Esophagus squamous epithelium (tissue), 5 donors: ENCODE measurements around the gene TBR1. TPM values are rescaled to one million over a fixed set of nuclear protein-coding genes. Genes with fewer than 3 reads are reported as not detected.

Experiments used
- DNase-seq: peaks from one replicate; lab custom pipeline; 2025; lab: John Stamatoyannopoulos, UW
- H3K27ac ChIP-seq, 4 donors: fragments of 200-600 bp; sonication (generic); one replicate each; pipeline ENCODE4 v1.5.1; 2016 to 2019; ENCODE audit warnings: mild to moderate bottlenecking in 1 of 4
- H3K27me3 ChIP-seq, 4 donors: fragments of 200-600 bp; sonication (generic); 1 replicate in 3 of 4; 2 replicates in 1 of 4; pipeline versions ENCODE4 v1.5.1 to v1.6.0; 2017 to 2021; ENCODE audit warnings: antibody characterized with exemption in 1 of 4
- H3K36me3 ChIP-seq, 3 donors: fragments of 200-600 bp; sonication (generic); one replicate each; pipeline ENCODE4 v1.5.1; 2016 to 2019
- H3K4me1 ChIP-seq, 3 donors: fragments of 200-600 bp; sonication (generic); one replicate each; pipeline ENCODE4 v1.5.1; 2017 to 2019
- H3K4me3 ChIP-seq, 4 donors: fragments of 200-600 bp; sonication (generic); 1 replicate in 3 of 4; 2 replicates in 1 of 4; pipeline ENCODE4 v1.5.1; 2016 to 2019; ENCODE audit warnings: mild to moderate bottlenecking in 2 of 4, moderate library complexity in 1 of 4
- H3K9me3 ChIP-seq, 3 donors: fragments of 200-600 bp; sonication (generic); one replicate each; pipeline ENCODE4 v1.5.1; 2016 to 2019
- POLR2A ChIP-seq, 4 donors: fragments of 450-650 bp; IDR thresholded peaks; one replicate each; pipeline ENCODE4 v1.6.1; 2017; ENCODE audit warnings: antibody characterized with exemption in 4 of 4, mild to moderate bottlenecking in 4 of 4, moderate library complexity in 3 of 4
- WGBS, 2 donors: methylation state at CpG; one replicate each; pipeline ENCODE4 v1.1.5; 2018; 5-methylcytosine and 5-hydroxymethylcytosine counted together
- intact Hi-C: fragments of 100-400 bp; cut with DNase I; formaldehyde crosslinking; loops from one replicate; pipeline ENCODE4 v1.15.0; 2022
- total RNA-seq, 4 donors: library from RNA; depleted of rRNA; stranded (reverse); fragments of >200 nt; gene quantifications; one replicate each; pipeline ENCODE4 v1.1.0, GENCODE V29; 2016
- TF ChIP-seq, protein P1 (sequence below), 6 experiments: fragments of 450-650 bp in 4 of 6; fragments of 200-600 bp in 2 of 6; sonication (generic) in 2 of 6; IDR thresholded peaks; one replicate each; pipeline ENCODE4 v1.5.1; 2016 to 2019; ENCODE audit warnings: antibody characterized with exemption in 6 of 6, mild to moderate bottlenecking in 4 of 6, moderate library complexity in 4 of 6
- donor health status: DM: yes; HTN: yes; CAD: no.

The TBR1 gene
- total RNA-seq, 4 donors from 2014 or later = under 0.01 TPM; not detected in 3

DNA sequence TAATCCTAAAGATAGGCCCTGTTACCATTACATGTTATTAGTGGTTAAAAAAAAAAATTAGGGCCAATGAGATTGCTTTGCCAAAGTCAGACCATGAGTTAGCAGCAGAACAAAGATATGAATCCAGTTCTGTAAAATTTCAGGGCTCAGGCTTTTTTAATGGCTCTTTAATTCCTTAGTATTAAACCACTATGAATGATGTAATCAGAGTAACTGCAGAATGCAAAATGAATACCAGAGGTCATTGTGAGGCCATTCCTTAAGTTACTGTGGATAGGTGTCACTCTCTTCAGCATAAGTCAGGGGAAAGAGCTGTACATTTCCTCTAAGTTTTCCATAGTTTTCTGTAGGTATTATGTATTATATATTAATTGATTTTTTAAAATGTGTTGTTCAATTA is 42.2 kb upstream of the TBR1 start:
- no peaks in the 10 kb centered on the region for H3K4me1 ChIP-seq
- H3K9me3 ChIP-seq = no peaks in the 10 kb centered on the region
- H3K4me3 ChIP-seq = no peak overlapping the region
- intact Hi-C loops = no loop called here
- TF ChIP-seq POLR2A (IDR thresholded peaks at IDR 0.05) = no peak
- TF ChIP-seq, protein P1, sequence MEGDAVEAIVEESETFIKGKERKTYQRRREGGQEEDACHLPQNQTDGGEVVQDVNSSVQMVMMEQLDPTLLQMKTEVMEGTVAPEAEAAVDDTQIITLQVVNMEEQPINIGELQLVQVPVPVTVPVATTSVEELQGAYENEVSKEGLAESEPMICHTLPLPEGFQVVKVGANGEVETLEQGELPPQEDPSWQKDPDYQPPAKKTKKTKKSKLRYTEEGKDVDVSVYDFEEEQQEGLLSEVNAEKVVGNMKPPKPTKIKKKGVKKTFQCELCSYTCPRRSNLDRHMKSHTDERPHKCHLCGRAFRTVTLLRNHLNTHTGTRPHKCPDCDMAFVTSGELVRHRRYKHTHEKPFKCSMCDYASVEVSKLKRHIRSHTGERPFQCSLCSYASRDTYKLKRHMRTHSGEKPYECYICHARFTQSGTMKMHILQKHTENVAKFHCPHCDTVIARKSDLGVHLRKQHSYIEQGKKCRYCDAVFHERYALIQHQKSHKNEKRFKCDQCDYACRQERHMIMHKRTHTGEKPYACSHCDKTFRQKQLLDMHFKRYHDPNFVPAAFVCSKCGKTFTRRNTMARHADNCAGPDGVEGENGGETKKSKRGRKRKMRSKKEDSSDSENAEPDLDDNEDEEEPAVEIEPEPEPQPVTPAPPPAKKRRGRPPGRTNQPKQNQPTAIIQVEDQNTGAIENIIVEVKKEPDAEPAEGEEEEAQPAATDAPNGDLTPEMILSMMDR (IDR thresholded peaks at IDR 0.05) = no peak
- H3K27me3 ChIP-seq = no peaks in the 10 kb centered on the region
- no peak overlapping the region for H3K27ac ChIP-seq
- peaks cover 0 to 35% (median 0%) of the 10 kb centered on the region in 3 donors for H3K36me3 ChIP-seq
- DNase-seq = no peak

DNA sequence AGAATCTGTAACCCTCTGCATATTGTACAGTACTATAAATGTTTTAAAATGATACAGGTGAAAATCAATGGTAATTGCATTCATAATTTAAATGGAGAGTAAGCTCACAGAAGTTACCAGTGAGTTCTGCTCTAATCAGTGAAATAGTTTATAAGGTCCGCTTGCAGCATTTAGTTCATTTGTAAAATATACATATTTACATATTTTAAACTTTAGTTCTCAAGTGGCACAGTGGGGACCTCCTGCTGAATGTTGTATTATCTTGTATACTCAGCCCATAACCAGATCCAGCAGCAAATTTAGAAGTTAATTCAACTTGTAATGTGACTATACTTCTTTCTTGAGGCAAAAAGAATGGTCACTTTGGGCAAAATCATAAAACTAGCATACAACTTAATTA is 41.7 kb upstream of the TBR1 start:
- no peak overlapping the region for H3K4me3 ChIP-seq
- H3K27me3 ChIP-seq = no peaks in the 10 kb centered on the region
- 100% methylated on average over 1 of the region's 1 CpG for WGBS, 2 donors
- intact Hi-C loops = no loop called here
- no peaks in the 10 kb centered on the region for H3K9me3 ChIP-seq
- H3K27ac ChIP-seq = no peak overlapping the region
- DNase-seq = no peak
- no peaks in the 10 kb centered on the region for H3K4me1 ChIP-seq
- TF ChIP-seq, protein P1 (IDR thresholded peaks at IDR 0.05) = no peak
- no peak for TF ChIP-seq POLR2A (IDR thresholded peaks at IDR 0.05)
- H3K36me3 ChIP-seq = peaks cover 0 to 36% (median 0%) of the 10 kb centered on the region in 3 donors

DNA sequence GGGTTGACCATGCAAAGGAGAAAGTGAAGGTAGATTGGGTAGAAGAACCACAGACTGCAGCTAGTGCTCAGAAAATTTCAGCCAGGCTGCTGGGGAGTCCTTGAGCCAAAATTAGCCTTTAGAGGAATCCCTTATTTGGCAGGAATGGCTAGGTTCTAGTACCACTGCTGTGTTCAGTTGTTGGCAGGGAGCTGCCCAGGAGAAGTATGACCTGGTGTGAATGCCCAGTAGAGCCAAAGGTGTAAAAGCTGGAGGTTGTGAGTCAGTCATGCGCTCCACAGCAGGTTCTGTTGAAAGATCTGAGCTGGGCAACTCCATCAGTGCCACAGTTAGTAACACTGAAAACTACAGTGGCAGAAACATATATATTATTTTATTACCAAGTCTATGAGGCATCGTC is 36.4 kb upstream of the TBR1 start:
- H3K36me3 ChIP-seq = peaks cover 0 to 19% (median 0%) of the 10 kb centered on the region in 3 donors
- no peaks in the 10 kb centered on the region for H3K9me3 ChIP-seq
- H3K27me3 ChIP-seq = no peaks in the 10 kb centered on the region
- no peak overlapping the region for H3K4me3 ChIP-seq
- no peaks in the 10 kb centered on the region for H3K4me1 ChIP-seq
- no peak overlapping the region for H3K27ac ChIP-seq
- WGBS, 2 donors = 88 to 100% methylated on average over 2 of the region's 2 CpGs
- intact Hi-C loops = no loop called here
- TF ChIP-seq, protein P1 (IDR thresholded peaks at IDR 0.05) = no peak
- no peak for TF ChIP-seq POLR2A (IDR thresholded peaks at IDR 0.05)
- no peak for DNase-seq

DNA sequence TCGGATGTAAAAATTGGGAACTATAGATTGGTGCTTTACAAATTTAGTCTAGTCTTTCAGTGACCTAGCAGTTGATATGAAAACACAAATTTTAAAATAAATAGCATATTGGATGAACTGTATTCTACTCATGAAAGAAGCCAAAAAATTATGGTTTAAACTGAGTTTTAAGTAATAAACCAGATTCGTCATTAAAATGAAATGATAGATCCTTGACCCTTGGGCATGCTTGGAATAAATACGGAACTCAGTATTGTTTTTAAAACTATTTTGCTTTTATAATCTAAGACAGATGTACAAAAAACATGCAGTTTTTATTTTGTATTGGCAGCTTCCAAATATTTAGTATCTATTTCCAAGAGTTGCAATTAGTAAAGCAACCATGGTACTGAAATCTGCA is 34.6 kb upstream of the TBR1 start:
- no peak for DNase-seq
- no peak for TF ChIP-seq POLR2A (IDR thresholded peaks at IDR 0.05)
- TF ChIP-seq, protein P1 (IDR thresholded peaks at IDR 0.05) = no peak
- H3K27ac ChIP-seq = no peak overlapping the region

DNA sequence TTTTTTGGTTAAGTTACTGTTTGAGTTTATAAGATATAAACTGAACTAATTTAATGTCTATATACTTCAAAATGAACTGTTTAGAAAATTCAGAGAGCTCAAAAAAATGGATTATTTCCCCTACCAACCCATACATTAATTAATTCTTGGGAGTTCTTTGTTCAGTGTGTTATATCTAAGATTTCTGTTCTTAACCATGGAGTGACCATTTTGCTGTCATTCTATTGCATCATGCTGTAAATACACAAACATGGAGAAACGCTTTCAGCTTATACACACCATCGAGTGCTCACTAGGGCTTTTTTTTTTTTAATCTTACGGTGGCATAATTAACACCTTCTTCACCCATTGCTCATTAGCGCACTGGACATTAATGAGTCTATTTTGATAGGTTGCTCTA is 33.4 kb upstream of the TBR1 start:
- no peaks in the 10 kb centered on the region for H3K4me1 ChIP-seq
- no peaks in the 10 kb centered on the region for H3K27me3 ChIP-seq
- TF ChIP-seq, protein P1 (IDR thresholded peaks at IDR 0.05) = no peak
- no peak for TF ChIP-seq POLR2A (IDR thresholded peaks at IDR 0.05)
- no peak for DNase-seq
- H3K9me3 ChIP-seq = no peaks in the 10 kb centered on the region
- 93 to 98% methylated on average over 4 of the region's 4 CpGs for WGBS, 2 donors
- peaks cover 0 to 31% (median 0%) of the 10 kb centered on the region in 3 donors for H3K36me3 ChIP-seq
- H3K27ac ChIP-seq = no peak overlapping the region
- intact Hi-C loops = no loop called here
- no peak overlapping the region for H3K4me3 ChIP-seq

More for the DNA sequence above, 34.6 kb upstream of the TBR1 start:
- H3K4me1 ChIP-seq = no peaks in the 10 kb centered on the region
- H3K4me3 ChIP-seq = no peak overlapping the region
- 87 to 93% methylated on average over 3 of the region's 3 CpGs for WGBS, 2 donors
- H3K27me3 ChIP-seq = no peaks in the 10 kb centered on the region
- H3K9me3 ChIP-seq = no peaks in the 10 kb centered on the region
- H3K36me3 ChIP-seq = peaks cover 0 to 31% (median 0%) of the 10 kb centered on the region in 3 donors
- intact Hi-C loops = no loop called here
